Measurements from ENCODE around the gene RIN3. TPM values are rescaled to one million over a fixed set of nuclear protein-coding genes. Genes with fewer than 3 reads are reported as not detected.

Gene RIN3
- total RNA-seq, 1 experiment from 2014 or later = 1.5 TPM

DNA sequence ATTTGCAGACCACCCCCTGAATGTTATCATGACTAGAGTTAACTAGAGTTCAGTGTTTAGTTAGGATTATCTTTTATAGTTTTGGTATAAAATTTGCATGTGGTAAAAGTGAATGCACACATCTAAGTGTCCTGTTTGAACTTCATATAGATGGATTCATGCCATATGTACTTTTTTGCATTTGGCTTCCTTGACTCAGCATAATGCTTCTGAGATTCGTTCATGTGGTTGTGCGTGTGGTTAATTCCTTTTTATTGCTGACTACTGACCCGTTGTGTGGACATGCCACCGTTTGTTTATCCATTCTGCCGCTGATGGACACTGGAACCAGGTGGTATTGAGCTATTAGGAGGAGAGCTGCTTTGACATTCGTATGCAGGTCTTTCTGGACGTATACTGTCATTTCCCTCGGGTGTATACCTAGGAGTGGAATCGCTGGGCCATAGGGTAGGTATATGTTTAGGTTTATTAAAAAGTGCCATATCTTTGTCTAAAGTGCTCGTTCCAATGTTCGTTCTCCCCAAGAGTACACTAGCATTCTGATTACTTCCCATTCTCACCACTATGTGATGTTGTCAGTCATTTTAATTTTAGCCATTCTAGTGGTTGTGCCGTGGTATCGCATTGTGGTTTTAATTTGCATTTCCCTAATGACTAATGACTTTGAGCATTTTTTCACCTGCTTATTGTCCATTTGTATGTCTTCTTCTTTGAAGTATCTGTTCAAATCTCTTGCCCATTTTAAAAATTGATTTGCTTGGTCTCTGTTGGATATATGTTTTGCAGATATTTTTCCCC lies 37.7 kb downstream of the RIN3 start:
- Histone ChIP-seq H3K27me3 (ENCODE audit: insufficient read depth, low read length) (no peaks in the 10 kb centered on the region), H4K5ac (ENCODE audit: insufficient read length, low read depth, low read length) (no peak overlapping the region), H4K8ac (replicated peaks; ENCODE audit: insufficient read length, low read depth, low read length) (no peak overlapping the region), H2BK120ac (ENCODE audit: low read depth, low read length, poor library complexity, severe bottlenecking) (no peak overlapping the region), H3K23ac (ENCODE audit: insufficient read length, low read depth, low read length) (no peak overlapping the region), H2BK15ac (ENCODE audit: low read depth, low read length) (no peak overlapping the region), H4K91ac (ENCODE audit: insufficient read length, low read depth, low read length) (no peak overlapping the region), H3K9ac (ENCODE audit: extremely low read depth, insufficient read length, low read length) (no peak overlapping the region), H2BK5ac (ENCODE audit: insufficient read length, low read length) (no peak overlapping the region), H2BK12ac (ENCODE audit: insufficient read length, low read depth, low read length) (no peak overlapping the region), H2AFZ (ENCODE audit: low read length) (no peak overlapping the region), H3K79me2 (ENCODE audit: insufficient read depth, low read length) (no peaks in the 10 kb centered on the region), H2AK5ac (ENCODE audit: insufficient read length, low read length) (no peak overlapping the region), H3K18ac (ENCODE audit: insufficient read length, low read depth, low read length) (no peak overlapping the region), H3K4me1 (ENCODE audit: insufficient read depth, low read length) (no peaks in the 10 kb centered on the region), H3K56ac (ENCODE audit: insufficient read length, low read depth, low read length) (no peak overlapping the region), H3K14ac (ENCODE audit: insufficient read depth, low read length) (no peak overlapping the region), H3K27ac (ENCODE audit: insufficient read length, low read depth, low read length) (no peak overlapping the region), H3K4me2 (ENCODE audit: insufficient read depth, insufficient read length, low read length) (no peak overlapping the region), H3T11ph (ENCODE audit: low read length) (no peak overlapping the region), H2BK20ac (ENCODE audit: low read depth, low read length, poor library complexity, severe bottlenecking) (no peak overlapping the region), H3K23me2 (ENCODE audit: insufficient read length, low read depth, low read length, poor library complexity, severe bottlenecking) (no peaks in the 10 kb centered on the region), H4K20me1 (ENCODE audit: control insufficient read depth, insufficient read depth, insufficient read length) (no peaks in the 10 kb centered on the region), H3K4ac (ENCODE audit: low read depth, low read length) (no peak overlapping the region), H3K9me3 (ENCODE audit: control insufficient read depth, low read depth, low read length) (no peaks in the 10 kb centered on the region), H3K79me1 (ENCODE audit: insufficient read depth, low read depth, low read length, poor library complexity, severe bottlenecking) (no peaks in the 10 kb centered on the region)
- DNase-seq = no peak
- no CpG with 5 or more reads among the region's 13 CpGs for WGBS (ENCODE audit: extremely low coverage, insufficient read length, low lambda C conversion rate)
- Mint-ChIP-seq H3K27me3 (ENCODE audit: low read depth) (peaks cover 3% of the 10 kb centered on the region; the same call in 1 of the 2 replicates), H3K9me3 (no peaks in the 10 kb centered on the region), H3K27ac (no peak overlapping the region; a peak in 1 of 7 replicates), H3K4me3 (no peak overlapping the region), H3K36me3 (ENCODE audit: insufficient read depth in 1 of 3, low read depth in 3 of 3) (no peaks in the 10 kb centered on the region), H3K4me1 (peaks cover 5 to 7% of the 10 kb centered on the region in 2 experiments; a peak in 3 of 4 replicates)
- TF ChIP-seq, protein P1, sequence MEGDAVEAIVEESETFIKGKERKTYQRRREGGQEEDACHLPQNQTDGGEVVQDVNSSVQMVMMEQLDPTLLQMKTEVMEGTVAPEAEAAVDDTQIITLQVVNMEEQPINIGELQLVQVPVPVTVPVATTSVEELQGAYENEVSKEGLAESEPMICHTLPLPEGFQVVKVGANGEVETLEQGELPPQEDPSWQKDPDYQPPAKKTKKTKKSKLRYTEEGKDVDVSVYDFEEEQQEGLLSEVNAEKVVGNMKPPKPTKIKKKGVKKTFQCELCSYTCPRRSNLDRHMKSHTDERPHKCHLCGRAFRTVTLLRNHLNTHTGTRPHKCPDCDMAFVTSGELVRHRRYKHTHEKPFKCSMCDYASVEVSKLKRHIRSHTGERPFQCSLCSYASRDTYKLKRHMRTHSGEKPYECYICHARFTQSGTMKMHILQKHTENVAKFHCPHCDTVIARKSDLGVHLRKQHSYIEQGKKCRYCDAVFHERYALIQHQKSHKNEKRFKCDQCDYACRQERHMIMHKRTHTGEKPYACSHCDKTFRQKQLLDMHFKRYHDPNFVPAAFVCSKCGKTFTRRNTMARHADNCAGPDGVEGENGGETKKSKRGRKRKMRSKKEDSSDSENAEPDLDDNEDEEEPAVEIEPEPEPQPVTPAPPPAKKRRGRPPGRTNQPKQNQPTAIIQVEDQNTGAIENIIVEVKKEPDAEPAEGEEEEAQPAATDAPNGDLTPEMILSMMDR (conservative IDR thresholded peaks at IDR 0.05) = no peak
